SK-N-SH treated with all-trans-retinoic acid at 6 μM for 48 hours (cell line): ENCODE measurements around the gene USB1.

Experiments
- ESRRG ChIP-seq: fragments of 250-450 bp; sonication (Bioruptor Pico); IDR thresholded peaks from 2 replicates; pipeline ENCODE4 v1.6.1; 2021; ENCODE audit warnings: mild to moderate bottlenecking
- PATZ1 ChIP-seq: fragments of 250-450 bp; sonication (Bioruptor Pico); IDR thresholded peaks from 2 replicates; pipeline ENCODE4 v1.8.0; 2020; ENCODE audit warnings: mild to moderate bottlenecking, moderate library complexity, borderline replicate concordance
- SNAI2 ChIP-seq: fragments of 250-450 bp; sonication (Bioruptor Pico); IDR thresholded peaks from 2 replicates; pipeline ENCODE4 v1.5.0; 2020; ENCODE audit warnings: mild to moderate bottlenecking, moderate library complexity
- TOX ChIP-seq: fragments of 250-450 bp; sonication (Bioruptor Pico); IDR thresholded peaks from 2 replicates; pipeline ENCODE4 v1.8.0; 2021; ENCODE audit warnings: mild to moderate bottlenecking, moderate library complexity, borderline replicate concordance
- ZNF565 ChIP-seq: fragments of 450-650 bp; formaldehyde crosslinking; conservative IDR thresholded peaks from 2 replicates; pipeline ENCODE4 v1.5.0; 2020; ENCODE audit warnings: low read depth, mild to moderate bottlenecking, moderate library complexity
- ZNF70 ChIP-seq: fragments of 450-650 bp; formaldehyde crosslinking; IDR thresholded peaks from 2 replicates; pipeline ENCODE4 v1.5.0; 2020; ENCODE audit warnings: mild to moderate bottlenecking, moderate library complexity
- TF ChIP-seq, protein P1 (sequence below): fragments of 250-450 bp; sonication (Bioruptor Pico); IDR thresholded peaks from 2 replicates; pipeline ENCODE4 v1.5.1; 2020; ENCODE audit warnings: low read depth, mild to moderate bottlenecking, moderate library complexity

DNA sequence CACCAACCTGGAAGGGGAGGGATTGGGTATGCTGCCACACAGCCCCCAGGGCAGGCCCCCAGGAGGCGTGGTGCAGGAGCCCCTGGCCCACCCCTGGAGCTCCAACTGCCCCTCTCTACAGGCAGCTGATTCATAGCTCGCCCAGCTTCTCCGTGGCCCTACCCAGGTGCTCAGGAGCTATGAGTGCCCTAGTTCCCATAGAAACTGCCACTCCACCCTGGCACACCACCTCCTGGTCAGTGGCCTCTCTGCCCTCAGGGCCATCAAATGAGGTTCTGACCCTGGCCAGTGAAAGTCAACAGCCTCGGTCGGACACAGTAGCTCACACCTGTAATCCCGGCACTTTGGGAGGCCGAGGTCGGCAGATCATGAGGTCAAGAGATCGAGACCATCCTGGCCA lies 48.3 kb upstream of the USB1 start:
- TF ChIP-seq ZNF70 (CRISPR knock-in tag) = no peak
- TF ChIP-seq, protein P1, sequence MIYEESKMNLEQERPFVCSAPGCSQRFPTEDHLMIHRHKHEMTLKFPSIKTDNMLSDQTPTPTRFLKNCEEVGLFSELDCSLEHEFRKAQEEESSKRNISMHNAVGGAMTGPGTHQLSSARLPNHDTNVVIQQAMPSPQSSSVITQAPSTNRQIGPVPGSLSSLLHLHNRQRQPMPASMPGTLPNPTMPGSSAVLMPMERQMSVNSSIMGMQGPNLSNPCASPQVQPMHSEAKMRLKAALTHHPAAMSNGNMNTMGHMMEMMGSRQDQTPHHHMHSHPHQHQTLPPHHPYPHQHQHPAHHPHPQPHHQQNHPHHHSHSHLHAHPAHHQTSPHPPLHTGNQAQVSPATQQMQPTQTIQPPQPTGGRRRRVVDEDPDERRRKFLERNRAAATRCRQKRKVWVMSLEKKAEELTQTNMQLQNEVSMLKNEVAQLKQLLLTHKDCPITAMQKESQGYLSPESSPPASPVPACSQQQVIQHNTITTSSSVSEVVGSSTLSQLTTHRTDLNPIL (CRISPR knock-in tag) = no peak
- no peak for TF ChIP-seq ESRRG (CRISPR knock-in tag)
- no peak for TF ChIP-seq TOX (CRISPR knock-in tag)
- no peak for TF ChIP-seq SNAI2 (CRISPR knock-in tag)
- no peak for TF ChIP-seq ZNF565 (CRISPR knock-in tag)
- TF ChIP-seq PATZ1 (CRISPR knock-in tag) = no peak
